Stimulated activated CD4-positive, alpha-beta T cell treated with anti-CD3 and anti-CD28 coated beads, Interleukin-15, amount 100 ng/mL, for 1 hour (primary cell): ENCODE measurements around the gene ZMAT3.

Experiments used
- DNase-seq, 2 donors: peaks; one replicate each; pipeline ENCODE4 v3.0.0-alpha.2; 2020; ENCODE audit warnings: low read depth in 1 of 2, low spot score in 1 of 2

The ZMAT3 gene

GRCh38 chr3:179027326-179027900 lies 44.2 kb downstream of the ZMAT3 start:
- DNase-seq = no peak

DNA sequence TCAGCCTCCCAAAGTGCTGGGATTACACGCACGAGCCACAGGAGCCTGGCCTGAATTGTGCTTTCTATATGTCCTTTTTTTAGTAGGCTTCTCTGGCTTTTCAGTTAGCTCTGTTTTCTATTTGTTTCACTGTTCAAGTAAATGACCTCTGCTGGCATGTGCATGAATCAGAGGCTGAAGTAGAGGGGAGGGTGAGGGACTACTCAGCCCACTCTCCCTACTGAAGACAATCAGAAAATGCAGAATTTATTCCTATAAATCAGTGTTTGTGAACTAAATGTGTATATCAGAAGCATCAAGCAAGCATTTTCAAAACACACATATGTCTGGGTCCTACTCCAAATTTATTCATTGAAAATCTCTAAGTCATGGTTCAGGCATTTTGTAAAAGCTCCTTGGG lies 45.0 kb downstream of the ZMAT3 start:
- no peak for DNase-seq

DNA sequence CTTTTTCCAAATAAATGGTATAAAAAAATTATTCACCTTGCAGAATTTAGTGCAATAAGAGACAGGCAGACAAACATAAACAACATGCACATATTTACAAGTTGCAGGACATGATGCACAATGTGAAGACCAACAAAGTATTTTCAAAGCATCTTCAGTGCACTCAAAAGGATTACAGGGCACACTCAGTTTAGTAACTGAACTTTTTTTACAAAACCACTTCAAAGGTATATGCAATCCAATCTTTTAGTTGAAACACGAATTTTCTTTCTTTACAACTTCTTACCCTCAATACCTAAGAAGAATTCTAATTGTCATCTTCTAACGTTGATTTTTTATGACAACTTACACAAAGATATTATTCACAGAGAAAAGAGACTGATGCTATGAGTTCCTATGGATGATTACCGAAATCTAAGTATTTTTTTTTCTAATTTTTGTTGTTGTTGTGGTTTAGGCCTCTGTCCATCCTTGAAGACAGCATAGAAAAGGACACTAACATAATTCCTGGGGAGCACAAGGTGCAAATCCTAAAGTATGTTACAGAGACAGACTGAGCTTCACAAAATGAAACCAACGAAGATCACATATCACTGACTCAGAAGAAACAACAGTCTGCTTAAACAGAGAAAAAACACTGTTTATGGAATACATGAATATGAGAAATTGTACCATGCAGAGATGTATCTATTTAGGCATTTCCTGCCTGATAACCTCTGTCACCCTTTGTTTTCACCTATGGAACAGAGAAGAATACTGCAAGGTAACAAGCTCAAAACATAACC lies 50.3 kb downstream of the ZMAT3 start:
- DNase-seq = no peak

DNA sequence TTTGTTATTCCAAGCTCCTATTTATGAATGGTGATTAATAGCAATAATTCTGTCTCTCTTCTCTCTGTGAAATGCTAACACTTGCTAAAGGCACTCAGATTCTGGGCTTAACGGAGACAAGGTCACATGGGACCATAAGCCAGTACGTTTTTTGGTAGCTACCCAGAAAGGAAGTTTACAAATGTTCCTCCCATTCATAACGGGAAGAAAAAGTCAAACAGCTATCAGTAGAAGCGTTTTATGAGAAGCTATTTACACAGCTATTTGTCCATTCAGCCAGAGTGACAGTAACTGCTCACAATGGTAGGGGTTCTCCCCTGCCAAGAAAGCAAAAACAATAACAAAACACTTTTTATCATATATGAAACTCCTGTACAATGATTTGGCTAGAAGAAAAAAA lies 51.5 kb downstream of the ZMAT3 start:
- no peak for DNase-seq

- no peak for DNase-seq
Observed at GRCh38 chr3:179018808-179019207, 52.8 kb downstream of the ZMAT3 start.

GRCh38 chr3:179016979-179017670 lies 54.5 kb downstream of the ZMAT3 start:
- DNase-seq = no peak

DNA sequence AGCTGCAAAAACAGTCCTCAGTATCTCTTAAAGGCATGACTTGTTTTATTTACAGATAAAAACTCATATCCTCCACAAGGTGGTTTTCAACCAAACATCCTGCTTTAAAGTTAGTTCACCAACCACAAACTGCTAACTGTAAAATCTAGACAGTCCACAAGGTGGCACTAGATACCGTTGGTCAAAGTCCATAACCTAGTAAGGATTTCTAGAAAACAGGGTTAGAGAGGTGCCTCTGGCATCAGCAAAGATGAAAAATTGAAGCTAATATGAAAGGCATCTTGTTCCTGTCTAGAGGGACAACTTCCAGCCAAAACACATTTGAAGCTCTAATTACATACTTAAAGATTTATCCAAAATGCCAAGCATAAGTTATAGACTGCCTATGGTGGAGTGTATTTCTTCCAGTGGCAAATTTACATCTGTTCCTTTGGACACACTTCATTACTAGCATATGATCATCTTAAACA lies 56.0 kb downstream of the ZMAT3 start:
- no peak for DNase-seq

DNA sequence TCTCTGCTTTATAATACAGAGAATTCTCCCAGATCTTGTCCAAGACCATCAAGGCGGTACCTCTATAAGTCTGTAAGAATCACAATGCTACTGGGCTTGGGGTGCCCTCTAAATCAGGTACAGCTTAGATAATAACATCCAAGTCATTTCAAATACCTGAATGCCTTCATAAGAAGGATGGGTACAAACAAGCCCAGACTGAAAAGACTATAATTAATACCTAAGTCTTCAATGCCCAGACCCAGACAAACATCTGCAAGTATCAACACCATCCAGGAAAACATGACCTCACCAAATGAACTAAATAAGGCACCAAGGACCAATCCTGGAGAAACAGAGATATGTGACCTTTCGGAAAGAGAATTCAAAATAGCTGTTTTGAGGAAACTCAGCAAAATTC lies 65.9 kb downstream of the ZMAT3 start:
- DNase-seq = no peak

DNA sequence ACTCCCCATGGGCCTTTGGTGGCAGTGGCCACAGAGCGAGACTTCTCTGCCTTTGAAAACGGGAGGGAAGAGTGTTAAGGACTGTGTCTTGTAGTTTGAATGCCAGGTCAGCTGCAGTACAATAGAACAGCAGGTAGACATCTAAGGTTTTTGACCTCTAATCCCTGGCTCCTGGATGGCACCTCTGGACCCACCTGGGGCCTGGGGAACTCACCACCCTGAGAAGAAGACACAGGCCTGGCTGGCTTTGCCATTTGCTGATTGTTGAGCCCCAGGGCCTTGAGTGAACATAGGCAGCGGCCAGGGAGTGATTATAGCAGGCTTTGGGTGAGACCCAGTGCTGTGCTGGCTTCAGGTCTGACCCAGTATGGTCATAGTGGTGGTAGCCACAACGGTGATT lies 66.4 kb downstream of the ZMAT3 start:
- DNase-seq = no peak

DNA sequence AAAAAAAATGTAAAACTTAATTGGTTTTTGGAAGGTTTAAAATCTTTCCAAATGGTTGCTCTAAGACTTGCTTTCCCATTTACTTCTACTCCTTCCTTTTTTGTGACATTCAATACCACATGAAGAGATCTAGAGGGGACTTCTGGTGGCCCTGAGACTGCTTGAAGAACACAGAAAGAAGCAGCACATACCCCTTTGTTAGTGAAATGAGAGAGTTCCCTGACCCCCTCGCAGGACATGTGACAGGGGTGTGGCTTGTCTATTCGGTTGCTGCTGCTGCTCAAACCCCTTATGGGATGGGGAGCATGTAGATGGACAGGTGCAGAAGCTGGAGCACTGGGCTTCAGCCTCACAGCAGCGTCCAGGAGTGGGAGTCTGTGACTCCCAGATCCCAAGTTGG lies 71.0 kb downstream of the ZMAT3 start:
- no peak for DNase-seq

- no peak for DNase-seq
Observed at GRCh38 chr3:179000144-179000543, 71.5 kb downstream of the ZMAT3 start.

- no peak for DNase-seq
Observed at GRCh38 chr3:178996399-178996798, 75.2 kb downstream of the ZMAT3 start.

- DNase-seq = no peak
Observed at GRCh38 chr3:178990293-178990692, 81.3 kb downstream of the ZMAT3 start.

GRCh38 chr3:178989821-178990220 lies 81.8 kb downstream of the ZMAT3 start:
- no peak for DNase-seq

DNA sequence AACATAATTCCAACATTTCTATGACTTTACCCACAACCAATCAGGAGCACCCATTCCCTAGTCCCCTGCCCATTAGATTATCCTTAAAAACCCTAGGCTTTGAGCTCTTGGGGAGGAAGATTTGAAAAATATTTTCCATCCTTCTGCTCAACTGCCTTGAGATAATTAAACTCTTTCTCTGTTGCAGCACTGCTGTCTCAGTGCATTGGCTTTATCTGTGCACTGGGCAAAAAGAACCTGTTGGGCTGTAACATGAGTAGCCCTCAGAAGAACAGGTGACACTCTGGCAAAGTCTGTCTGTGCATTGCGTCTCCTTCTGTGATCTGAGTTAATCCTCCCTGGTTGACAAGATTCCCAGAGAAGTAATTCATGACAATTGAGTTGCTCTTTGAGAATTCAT lies 83.9 kb downstream of the ZMAT3 start:
- DNase-seq = no peak

DNA sequence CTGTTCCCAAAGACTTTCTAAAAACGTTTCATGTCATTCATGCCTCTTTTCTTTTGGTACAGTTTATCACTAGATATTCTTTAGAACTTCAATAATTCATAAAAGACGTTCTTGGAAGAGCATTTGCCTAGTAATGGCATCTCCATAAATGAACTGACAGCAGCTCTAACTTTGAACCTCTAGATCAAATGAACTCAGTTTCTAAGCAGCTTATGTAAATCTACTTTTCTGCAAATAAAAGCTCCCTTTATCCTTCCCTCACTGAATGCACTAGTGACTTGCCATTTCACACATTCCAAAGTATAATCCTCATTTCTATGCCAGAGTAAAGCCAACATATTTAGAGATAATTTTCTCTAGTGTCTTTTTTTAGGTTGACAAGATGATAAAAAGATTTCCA lies 85.2 kb downstream of the ZMAT3 start:
- no peak for DNase-seq

GRCh38 chr3:178982137-178982536 lies 89.5 kb downstream of the ZMAT3 start:
- DNase-seq = no peak

- DNase-seq = no peak
Observed at GRCh38 chr3:178975320-178975719, 96.3 kb downstream of the ZMAT3 start.

DNA sequence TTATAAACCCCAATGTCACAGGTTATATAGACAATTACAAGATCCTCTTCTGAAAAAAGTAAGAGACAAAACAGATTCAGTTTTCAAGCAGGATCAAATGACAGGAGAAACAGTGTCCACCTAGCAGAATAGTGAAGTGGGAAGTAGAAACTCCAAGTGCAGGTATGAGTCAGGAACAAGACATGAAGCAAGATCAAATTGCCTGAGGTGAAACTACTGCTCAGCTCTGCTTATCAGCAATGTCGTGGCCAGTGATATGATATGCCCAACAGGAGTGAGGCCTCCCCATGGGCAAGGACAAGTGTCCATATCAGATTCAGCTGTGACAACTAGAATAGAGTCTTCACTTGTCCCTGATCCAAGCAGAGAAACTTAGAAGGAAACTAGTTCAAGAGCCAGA lies 100.0 kb downstream of the ZMAT3 start:
- no peak for DNase-seq

GRCh38 chr3:178969004-178969700 lies 102.5 kb downstream of the ZMAT3 start:
- DNase-seq = no peak
